ENCODE results near the gene PTF1A. TPM values are rescaled to one million over a fixed set of nuclear protein-coding genes. Genes with fewer than 3 reads are reported as not detected.

PTF1A gene
- total RNA-seq, 2 experiments from 2014 or later, result not detected

GRCh38 chr10:23190872-23191763 is 994 bp upstream of the PTF1A start:
- CTCF ChIA-PET, result interaction anchor here (0.6 kb wide), 2 partner anchors 19 to 231 kb away, joined by 3 read pairs; no protein-coding TSS in a partner anchor
- Mint-ChIP-seq H3K4me3 (no peak overlapping the region), H3K9me3 (ENCODE audit: low read depth) (no peaks in the 10 kb centered on the region), H3K36me3 (ENCODE audit: low read depth) (peaks cover 2% of the 10 kb centered on the region), H3K27me3 (peaks cover 49% of the 10 kb centered on the region), H3K27ac (no peak overlapping the region), H3K4me1 (peaks cover 9% of the 10 kb centered on the region)
- intact Hi-C loops (cut with DNase I, micrococcal nuclease), result loop anchor here in 1 of 2 experiments (10.0 kb wide), 1 partner anchor 214 kb away; no protein-coding TSS in a partner anchor
- POLR2A ChIA-PET, result no interaction called here
- no peak for ATAC-seq
- DNase-seq, result no peak

- Mint-ChIP-seq H3K9me3 (ENCODE audit: low read depth) (no peaks in the 10 kb centered on the region), H3K4me3 (no peak overlapping the region), H3K27ac (no peak overlapping the region), H3K36me3 (ENCODE audit: low read depth) (peaks cover 2% of the 10 kb centered on the region), H3K4me1 (peaks cover 9% of the 10 kb centered on the region), H3K27me3 (peaks cover 56% of the 10 kb centered on the region)
- DNase-seq, result peak; percentile 38
- ChIA-PET POLR2A (no interaction called here), CTCF (interaction anchor here (0.6 to 1.0 kb wide), 2 partner anchors 9 to 290 kb away, joined by 3 read pairs; no protein-coding TSS in a partner anchor)
- intact Hi-C loops (cut with DNase I, micrococcal nuclease), result loop anchor here in 1 of 2 experiments (10.0 kb wide), 1 partner anchor 212 kb away; no protein-coding TSS in a partner anchor
- no peak for ATAC-seq
Observed at GRCh38 chr10:23192712-23193434, 761 bp downstream of the PTF1A start.

GRCh38 chr10:23193435-23194074 is 1.4 kb downstream of the PTF1A start:
- CTCF ChIA-PET, result interaction anchor here (1.0 kb wide), 1 partner anchor 8 kb away, joined by 3 read pairs; no protein-coding TSS in a partner anchor
- peak overlapping the region; percentile 37 for H3K4me3 Mint-ChIP-seq
- DNase-seq (no peak), ATAC-seq (no peak)
- peaks cover 11% of the 10 kb centered on the region for H3K4me1 Mint-ChIP-seq
- intact Hi-C loops (cut with DNase I, micrococcal nuclease), result loop anchor here in 1 of 2 experiments (2.0 to 10.0 kb wide), 2 partner anchors 21 to 211 kb away; no protein-coding TSS in a partner anchor
- H3K27ac Mint-ChIP-seq, result no peak overlapping the region
- peaks cover 2% of the 10 kb centered on the region for H3K36me3 Mint-ChIP-seq (ENCODE audit: low read depth)
- POLR2A ChIA-PET, result no interaction called here
- H3K9me3 Mint-ChIP-seq (ENCODE audit: low read depth), result no peaks in the 10 kb centered on the region
- peaks cover 61% of the 10 kb centered on the region for H3K27me3 Mint-ChIP-seq

DNA sequence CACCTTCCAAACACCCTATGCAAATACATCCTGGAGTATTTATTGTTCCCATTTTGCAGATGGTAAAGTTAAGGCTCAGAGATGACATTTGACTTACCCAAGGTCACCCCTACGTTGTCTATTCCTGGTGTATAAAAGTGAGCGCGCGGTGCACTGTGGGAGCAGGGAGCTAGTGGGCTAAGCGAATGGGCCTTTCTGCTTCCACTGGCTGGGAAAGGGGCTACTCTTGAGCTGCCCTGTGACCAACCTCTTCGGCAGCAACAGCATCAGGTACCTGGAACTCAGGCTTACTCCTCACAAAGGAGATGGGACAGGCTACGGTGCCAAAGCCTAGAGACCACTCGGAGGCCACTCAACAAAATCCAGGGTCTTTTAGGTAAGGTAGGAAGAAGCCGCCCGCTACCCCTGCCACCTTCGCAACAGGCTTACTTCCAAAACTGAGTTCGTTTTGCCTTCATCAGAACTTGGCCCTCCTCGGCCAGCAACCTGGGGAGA is 2.4 kb downstream of the PTF1A start:
- ATAC-seq (no peak), DNase-seq (no peak)
- peaks cover 2% of the 10 kb centered on the region for H3K36me3 Mint-ChIP-seq (ENCODE audit: low read depth)
- H3K27me3 Mint-ChIP-seq, result peaks cover 58% of the 10 kb centered on the region
- no peaks in the 10 kb centered on the region for H3K9me3 Mint-ChIP-seq (ENCODE audit: low read depth)
- no peak overlapping the region for H3K4me3 Mint-ChIP-seq
- POLR2A ChIA-PET, result interaction anchor here (0.6 kb wide), 1 partner anchor 48 kb away, joined by 3 read pairs; no protein-coding TSS in a partner anchor
- intact Hi-C loops (cut with DNase I, micrococcal nuclease), result loop anchor here in 1 of 2 experiments (2.0 to 10.0 kb wide), 2 partner anchors 22 to 210 kb away; no protein-coding TSS in a partner anchor
- peaks cover 11% of the 10 kb centered on the region for H3K4me1 Mint-ChIP-seq
- CTCF ChIA-PET, result no interaction called here
- no peak overlapping the region for H3K27ac Mint-ChIP-seq

DNA sequence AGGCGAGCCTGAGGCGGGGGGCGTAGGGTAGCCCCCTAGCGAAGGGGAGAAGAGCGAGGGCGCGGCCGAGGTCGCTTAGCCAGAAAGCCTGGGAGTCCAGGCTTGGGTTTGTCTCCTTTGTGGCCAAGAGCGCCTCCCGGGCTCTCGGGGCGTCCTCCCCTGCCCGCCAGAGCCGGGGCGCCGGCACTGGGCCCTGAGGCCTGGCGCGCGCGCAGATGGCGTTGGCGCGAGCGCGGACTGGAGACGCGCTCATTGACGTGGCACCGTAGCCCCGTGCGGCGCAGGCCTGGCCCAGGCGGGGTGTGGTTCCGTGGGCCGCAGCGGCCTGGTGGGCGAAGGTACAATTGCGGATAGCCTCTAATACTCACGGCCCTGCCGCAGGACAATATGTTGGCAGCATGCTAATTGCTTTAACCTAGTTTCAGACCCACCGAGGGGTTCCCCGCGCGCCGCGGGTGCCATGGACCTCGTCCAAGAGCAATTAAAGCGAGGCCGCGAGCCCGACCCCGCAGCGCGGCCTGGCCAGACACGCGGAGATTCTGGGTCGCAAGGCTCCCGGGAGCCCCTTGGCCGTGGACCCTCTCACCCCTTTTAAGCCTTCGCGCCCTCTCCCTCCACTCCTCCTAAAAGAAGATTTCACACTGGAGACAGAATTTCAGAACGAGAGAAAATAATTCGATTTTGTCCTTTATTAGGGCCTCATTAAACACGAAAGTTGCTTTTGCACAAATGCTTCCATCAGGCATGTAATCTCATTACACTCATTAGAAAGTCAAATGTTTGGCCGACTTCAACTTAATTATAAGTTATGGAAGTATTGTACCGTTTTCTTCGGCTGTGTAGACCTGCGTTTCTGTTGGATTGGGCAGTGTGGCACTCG is 3.1 kb downstream of the PTF1A start:
- DNase-seq (no peak), ATAC-seq (no peak)
- POLR2A ChIA-PET, result no interaction called here
- intact Hi-C loops (cut with DNase I, micrococcal nuclease), result loop anchor here in 1 of 2 experiments (2.0 to 10.0 kb wide), 2 partner anchors 22 to 210 kb away; no protein-coding TSS in a partner anchor
- Mint-ChIP-seq H3K27ac (no peak overlapping the region), H3K36me3 (ENCODE audit: low read depth) (peaks cover 2% of the 10 kb centered on the region), H3K27me3 (peaks cover 63% of the 10 kb centered on the region), H3K4me3 (no peak overlapping the region), H3K9me3 (ENCODE audit: low read depth) (no peaks in the 10 kb centered on the region), H3K4me1 (peaks cover 11% of the 10 kb centered on the region)
- CTCF ChIA-PET, result no interaction called here

- Mint-ChIP-seq H3K4me1 (peaks cover 10% of the 10 kb centered on the region), H3K27me3 (peaks cover 65% of the 10 kb centered on the region), H3K9me3 (ENCODE audit: low read depth) (no peaks in the 10 kb centered on the region), H3K36me3 (ENCODE audit: low read depth) (peaks cover 2% of the 10 kb centered on the region), H3K27ac (no peak overlapping the region), H3K4me3 (no peak overlapping the region)
- intact Hi-C loops (cut with DNase I, micrococcal nuclease), result loop anchor here (2.0 to 10.0 kb wide), 2 partner anchors 23 to 209 kb away; no protein-coding TSS in a partner anchor
- CTCF ChIA-PET, result no interaction called here
- DNase-seq (no peak), ATAC-seq (no peak)
- POLR2A ChIA-PET, result no interaction called here
Observed at GRCh38 chr10:23195846-23196600, 3.9 kb downstream of the PTF1A start.

DNA sequence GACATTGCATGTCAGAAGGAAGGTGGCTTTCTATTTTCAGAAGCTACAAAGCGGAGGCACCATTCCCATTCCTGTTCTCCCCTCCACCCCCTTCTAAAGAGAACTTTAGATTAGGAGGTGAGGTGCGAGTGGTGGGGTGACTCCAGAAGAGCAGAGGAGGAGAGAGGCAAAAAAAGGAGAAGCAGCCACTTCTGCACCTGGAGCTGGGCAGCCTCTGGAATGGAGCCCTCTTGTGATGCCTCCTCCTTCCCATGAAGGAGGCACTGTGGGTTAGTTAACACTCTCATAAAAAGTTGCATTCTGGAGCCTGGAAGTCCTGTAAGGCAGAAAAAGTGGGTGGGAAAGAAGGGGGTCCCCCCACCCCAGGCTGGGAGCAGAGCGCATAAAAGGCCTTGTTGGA is 4.8 kb downstream of the PTF1A start:
- intact Hi-C loops (cut with DNase I, micrococcal nuclease), result loop anchor here (2.0 to 10.0 kb wide), 2 partner anchors 24 to 208 kb away; no protein-coding TSS in a partner anchor
- no peak overlapping the region for H3K4me3 Mint-ChIP-seq
- peaks cover 68% of the 10 kb centered on the region for H3K27me3 Mint-ChIP-seq
- H3K9me3 Mint-ChIP-seq (ENCODE audit: low read depth), result no peaks in the 10 kb centered on the region
- POLR2A ChIA-PET, result no interaction called here
- no peak overlapping the region for H3K27ac Mint-ChIP-seq
- DNase-seq (no peak), ATAC-seq (no peak)
- peaks cover 2% of the 10 kb centered on the region for H3K36me3 Mint-ChIP-seq (ENCODE audit: low read depth)
- peaks cover 8% of the 10 kb centered on the region for H3K4me1 Mint-ChIP-seq
- CTCF ChIA-PET, result no interaction called here

DNA sequence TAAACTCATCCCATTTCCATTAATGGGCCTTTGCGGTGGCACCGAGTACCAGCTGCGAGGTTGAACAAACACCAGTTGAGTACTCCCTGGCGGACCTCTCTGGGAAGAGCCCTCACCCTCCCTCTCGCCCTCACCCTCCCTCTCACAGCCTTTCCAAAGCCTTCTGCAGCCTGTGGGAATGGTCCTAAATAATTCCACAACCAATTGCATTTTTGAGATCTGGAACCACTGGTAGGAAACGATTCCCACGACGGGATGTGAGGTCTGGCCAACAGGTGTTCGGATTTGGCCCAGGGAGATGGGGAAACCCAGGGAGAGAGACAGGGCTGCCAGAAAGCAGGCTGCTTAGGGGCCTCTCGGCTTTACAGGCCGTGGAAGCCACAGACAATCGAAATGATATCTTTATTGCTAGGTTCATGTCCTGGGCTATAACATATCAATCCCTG is 5.3 kb downstream of the PTF1A start:
- H3K9me3 Mint-ChIP-seq (ENCODE audit: low read depth), result no peaks in the 10 kb centered on the region
- ChIA-PET POLR2A (no interaction called here), CTCF (no interaction called here)

GRCh38 chr10:23198610-23198939 is 6.5 kb downstream of the PTF1A start:
- Mint-ChIP-seq H3K4me3 (no peak overlapping the region), H3K9me3 (ENCODE audit: low read depth) (no peaks in the 10 kb centered on the region), H3K27ac (no peak overlapping the region), H3K36me3 (ENCODE audit: low read depth) (peaks cover 2% of the 10 kb centered on the region), H3K27me3 (peaks cover 77% of the 10 kb centered on the region), H3K4me1 (peaks cover 6% of the 10 kb centered on the region)
- DNase-seq (no peak), ATAC-seq (no peak)
- ChIA-PET CTCF (interaction anchor here (0.6 to 0.8 kb wide), 2 partner anchors 10 to 93 kb away, joined by 3 to 4 read pairs; no protein-coding TSS in a partner anchor), POLR2A (no interaction called here)
- intact Hi-C loops (cut with DNase I, micrococcal nuclease), result loop anchor here in 1 of 2 experiments (10.0 kb wide), 1 partner anchor 206 kb away; no protein-coding TSS in a partner anchor

More for the DNA sequence above, 5.3 kb downstream of the PTF1A start:
- Mint-ChIP-seq H3K4me3 (no peak overlapping the region), H3K4me1 (peaks cover 8% of the 10 kb centered on the region), H3K27ac (no peak overlapping the region), H3K27me3 (peaks cover 73% of the 10 kb centered on the region), H3K36me3 (ENCODE audit: low read depth) (peaks cover 2% of the 10 kb centered on the region)
- no peak for ATAC-seq
- no peak for DNase-seq
- intact Hi-C loops (cut with DNase I, micrococcal nuclease), result loop anchor here (2.0 to 10.0 kb wide), 2 partner anchors 25 to 207 kb away; no protein-coding TSS in a partner anchor
